ENCODE measurements around the gene GPRC5B. TPM values are rescaled to one million over a fixed set of nuclear protein-coding genes. Genes with fewer than 3 reads are reported as not detected.
A peak's percentile ranks its signal among the peaks of the same experiment; 100 is the strongest.

The GPRC5B gene, protein sequence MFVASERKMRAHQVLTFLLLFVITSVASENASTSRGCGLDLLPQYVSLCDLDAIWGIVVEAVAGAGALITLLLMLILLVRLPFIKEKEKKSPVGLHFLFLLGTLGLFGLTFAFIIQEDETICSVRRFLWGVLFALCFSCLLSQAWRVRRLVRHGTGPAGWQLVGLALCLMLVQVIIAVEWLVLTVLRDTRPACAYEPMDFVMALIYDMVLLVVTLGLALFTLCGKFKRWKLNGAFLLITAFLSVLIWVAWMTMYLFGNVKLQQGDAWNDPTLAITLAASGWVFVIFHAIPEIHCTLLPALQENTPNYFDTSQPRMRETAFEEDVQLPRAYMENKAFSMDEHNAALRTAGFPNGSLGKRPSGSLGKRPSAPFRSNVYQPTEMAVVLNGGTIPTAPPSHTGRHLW
- total RNA-seq, result under 1 TPM; 0.22 to 0.55 TPM

GRCh38 chr16:19884611-19885450 lies at the start of gene GPRC5B:
Gene GPRC5B, minus strand, starts transcription at chr16:19884848. Its CDS starts 12,003 bp downstream, at chr16:19872845.
- Mint-ChIP-seq H3K9me3 (no peaks in the 10 kb centered on the region), H3K4me3 (peak within 1 kb of the TSS; percentile 72), H3K36me3 (ENCODE audit: low read depth) (no peaks in the 10 kb centered on the region), H3K27ac (no peak within 1 kb of the TSS), H3K27me3 (ENCODE audit: low read depth) (peaks cover 21% of the 10 kb centered on the region), H3K4me1 (ENCODE audit: low read depth) (peaks cover 24% of the 10 kb centered on the region)
- intact Hi-C loops (cut with micrococcal nuclease), result loop anchor here (5.0 kb wide), 2 partner anchors 498 to 798 kb away; no protein-coding TSS in a partner anchor
- CTCF ChIA-PET, result interaction anchor here (3.7 to 4.3 kb wide), 2 partner anchors 285 to 327 kb away, joined by 28 to 54 read pairs; partner anchors contain the start of gene VPS35L
- DNase-seq, result peak; percentile 38

- H3K27me3 Mint-ChIP-seq (ENCODE audit: low read depth), result peaks cover 2% of the 10 kb centered on the region
- DNase-seq, result no peak
- H3K9me3 Mint-ChIP-seq, result no peaks in the 10 kb centered on the region
- no peak overlapping the region for H3K27ac Mint-ChIP-seq
- H3K4me3 Mint-ChIP-seq, result no peak overlapping the region
- CTCF ChIA-PET, result interaction anchor here (0.6 kb wide), 1 partner anchor 26 kb away, joined by 4 read pairs; no protein-coding TSS in a partner anchor
- H3K36me3 Mint-ChIP-seq (ENCODE audit: low read depth), result no peaks in the 10 kb centered on the region
- intact Hi-C loops (cut with micrococcal nuclease), result no loop called here
- no peaks in the 10 kb centered on the region for H3K4me1 Mint-ChIP-seq (ENCODE audit: low read depth)
These were observed 49.1 kb upstream of the GPRC5B start for GRCh38 chr16:19933740-19934139.

DNA sequence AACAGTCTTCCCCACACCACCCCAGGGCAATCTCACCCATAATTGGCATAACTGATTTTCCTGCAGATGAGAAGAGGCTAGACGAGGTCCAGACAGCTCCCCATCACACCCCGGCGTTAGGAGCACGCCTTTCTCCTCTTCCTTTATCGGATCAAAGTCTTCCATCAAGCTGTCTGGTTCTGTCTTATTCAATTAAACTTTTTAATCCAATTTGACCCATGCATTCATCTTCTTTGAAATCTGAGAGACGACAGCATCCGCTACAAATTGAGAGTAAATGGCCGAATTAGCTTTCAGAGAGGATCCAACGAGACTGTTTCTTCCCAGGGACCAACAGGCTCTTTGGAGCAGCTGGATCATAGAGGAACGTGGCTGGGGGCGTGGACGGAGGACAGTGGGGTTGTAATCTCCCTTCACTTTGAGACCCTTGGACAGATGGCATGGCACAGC lies 44.4 kb upstream of the GPRC5B start:
- Mint-ChIP-seq H3K4me3 (no peak overlapping the region), H3K27ac (no peak overlapping the region), H3K36me3 (ENCODE audit: low read depth) (no peaks in the 10 kb centered on the region), H3K9me3 (no peaks in the 10 kb centered on the region), H3K4me1 (ENCODE audit: low read depth) (no peaks in the 10 kb centered on the region), H3K27me3 (ENCODE audit: low read depth) (peaks cover 11% of the 10 kb centered on the region)
- no peak for DNase-seq
- CTCF ChIA-PET, result no interaction called here
- intact Hi-C loops (cut with micrococcal nuclease), result no loop called here

DNA sequence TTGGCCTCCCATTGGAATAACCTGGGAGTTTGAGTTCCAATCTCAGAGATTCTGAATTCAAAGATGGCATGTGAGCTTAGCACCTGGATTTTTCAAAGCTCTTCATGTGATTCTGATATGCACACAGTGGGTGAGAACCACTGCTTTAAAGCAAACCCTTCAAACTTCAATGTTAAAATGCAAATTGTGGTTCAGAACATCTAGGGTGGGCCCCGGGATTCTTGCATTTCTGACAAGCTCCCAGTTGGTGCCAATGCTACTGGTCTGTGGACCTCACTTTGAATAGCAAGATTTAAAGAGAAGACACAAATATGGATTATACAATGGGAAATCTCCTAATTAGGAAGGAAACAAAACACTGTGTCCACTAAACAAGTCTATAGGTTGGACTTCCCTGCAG lies 43.8 kb upstream of the GPRC5B start:
- Mint-ChIP-seq H3K36me3 (ENCODE audit: low read depth) (no peaks in the 10 kb centered on the region), H3K4me1 (ENCODE audit: low read depth) (no peaks in the 10 kb centered on the region), H3K4me3 (no peak overlapping the region), H3K27ac (no peak overlapping the region), H3K27me3 (ENCODE audit: low read depth) (peaks cover 11% of the 10 kb centered on the region), H3K9me3 (no peaks in the 10 kb centered on the region)
- DNase-seq, result no peak
- intact Hi-C loops (cut with micrococcal nuclease), result no loop called here
- CTCF ChIA-PET, result interaction anchor here (0.9 kb wide), 1 partner anchor 52 kb away, joined by 3 read pairs; no protein-coding TSS in a partner anchor

GRCh38 chr16:19926449-19927390 lies 42.1 kb upstream of the GPRC5B start:
- H3K4me3 Mint-ChIP-seq, result no peak overlapping the region
- H3K9me3 Mint-ChIP-seq, result no peaks in the 10 kb centered on the region
- H3K36me3 Mint-ChIP-seq (ENCODE audit: low read depth), result no peaks in the 10 kb centered on the region
- peaks cover 11% of the 10 kb centered on the region for H3K27me3 Mint-ChIP-seq (ENCODE audit: low read depth)
- no peak overlapping the region for H3K27ac Mint-ChIP-seq
- intact Hi-C loops (cut with micrococcal nuclease), result no loop called here
- no peaks in the 10 kb centered on the region for H3K4me1 Mint-ChIP-seq (ENCODE audit: low read depth)
- CTCF ChIA-PET, result no interaction called here
- DNase-seq, result no peak

DNA sequence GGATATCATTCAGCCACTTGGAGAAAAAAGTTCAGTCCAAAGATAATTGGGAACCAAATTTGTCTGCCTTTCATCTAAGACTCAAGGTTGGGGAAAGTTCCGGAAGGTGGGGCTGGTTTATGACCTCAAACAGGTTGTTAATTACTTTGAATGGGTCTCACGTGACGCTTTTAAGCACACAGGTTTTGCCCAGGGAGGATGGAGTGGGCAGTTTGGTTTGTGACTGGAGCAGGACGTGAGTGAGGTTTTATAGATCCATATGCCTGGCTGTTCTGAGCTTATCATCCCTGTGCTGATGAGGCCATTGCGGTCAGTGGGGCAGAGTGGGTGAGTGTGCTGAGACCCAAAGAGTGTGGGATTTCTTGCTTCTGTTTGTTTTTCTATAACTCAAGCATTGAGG lies 38.7 kb upstream of the GPRC5B start:
- Mint-ChIP-seq H3K27ac (no peak overlapping the region), H3K36me3 (ENCODE audit: low read depth) (no peaks in the 10 kb centered on the region), H3K4me3 (no peak overlapping the region), H3K27me3 (ENCODE audit: low read depth) (peaks cover 15% of the 10 kb centered on the region), H3K9me3 (no peaks in the 10 kb centered on the region), H3K4me1 (ENCODE audit: low read depth) (no peaks in the 10 kb centered on the region)
- DNase-seq, result no peak
- intact Hi-C loops (cut with micrococcal nuclease), result no loop called here
- CTCF ChIA-PET, result interaction anchor here (2.1 kb wide), 1 partner anchor 16 kb away, joined by 9 read pairs; no protein-coding TSS in a partner anchor

GRCh38 chr16:19919142-19919541 lies 34.5 kb upstream of the GPRC5B start:
- no peak for DNase-seq
- no peaks in the 10 kb centered on the region for H3K4me1 Mint-ChIP-seq (ENCODE audit: low read depth)
- intact Hi-C loops (cut with micrococcal nuclease), result no loop called here
- no peaks in the 10 kb centered on the region for H3K36me3 Mint-ChIP-seq (ENCODE audit: low read depth)
- CTCF ChIA-PET, result interaction anchor here (0.9 kb wide), 1 partner anchor 12 kb away, joined by 3 read pairs; no protein-coding TSS in a partner anchor
- H3K9me3 Mint-ChIP-seq, result no peaks in the 10 kb centered on the region
- H3K27ac Mint-ChIP-seq, result no peak overlapping the region
- no peak overlapping the region for H3K4me3 Mint-ChIP-seq
- H3K27me3 Mint-ChIP-seq (ENCODE audit: low read depth), result peaks cover 9% of the 10 kb centered on the region

GRCh38 chr16:19916064-19916463 lies 31.4 kb upstream of the GPRC5B start:
- H3K4me3 Mint-ChIP-seq, result no peak overlapping the region
- H3K9me3 Mint-ChIP-seq, result no peaks in the 10 kb centered on the region
- H3K27ac Mint-ChIP-seq, result no peak overlapping the region
- CTCF ChIA-PET, result no interaction called here
- peaks cover 4% of the 10 kb centered on the region for H3K27me3 Mint-ChIP-seq (ENCODE audit: low read depth)
- no peaks in the 10 kb centered on the region for H3K36me3 Mint-ChIP-seq (ENCODE audit: low read depth)
- intact Hi-C loops (cut with micrococcal nuclease), result no loop called here
- H3K4me1 Mint-ChIP-seq (ENCODE audit: low read depth), result no peaks in the 10 kb centered on the region
- no peak for DNase-seq

DNA sequence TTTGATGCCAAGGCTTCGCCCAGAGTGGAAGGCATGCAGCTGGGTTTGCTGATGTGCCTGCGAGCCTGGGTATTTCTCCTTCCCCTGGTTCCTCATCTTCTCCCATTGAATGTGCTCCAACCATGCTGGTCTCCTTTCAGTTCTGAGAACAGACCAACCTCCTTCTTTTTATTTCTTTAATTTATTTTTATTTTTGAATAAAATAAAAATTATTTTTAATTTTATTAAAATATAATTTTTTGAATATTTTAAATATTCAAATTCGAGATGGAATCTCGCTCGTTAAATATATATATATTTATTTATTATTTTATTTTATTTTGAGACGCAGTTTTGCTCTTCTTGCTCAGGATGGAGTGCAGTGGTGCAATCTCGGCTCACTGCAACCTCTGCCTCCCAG lies 30.2 kb upstream of the GPRC5B start:
- no peaks in the 10 kb centered on the region for H3K36me3 Mint-ChIP-seq (ENCODE audit: low read depth)
- H3K27ac Mint-ChIP-seq, result no peak overlapping the region
- H3K9me3 Mint-ChIP-seq, result no peaks in the 10 kb centered on the region
- no peaks in the 10 kb centered on the region for H3K4me1 Mint-ChIP-seq (ENCODE audit: low read depth)
- intact Hi-C loops (cut with micrococcal nuclease), result no loop called here
- CTCF ChIA-PET, result no interaction called here
- H3K27me3 Mint-ChIP-seq (ENCODE audit: low read depth), result peaks cover 3% of the 10 kb centered on the region
- no peak overlapping the region for H3K4me3 Mint-ChIP-seq
- no peak for DNase-seq

- no peak for DNase-seq
- Mint-ChIP-seq H3K4me1 (ENCODE audit: low read depth) (no peaks in the 10 kb centered on the region), H3K4me3 (no peak overlapping the region), H3K27me3 (ENCODE audit: low read depth) (peaks cover 3% of the 10 kb centered on the region), H3K9me3 (no peaks in the 10 kb centered on the region), H3K36me3 (ENCODE audit: low read depth) (no peaks in the 10 kb centered on the region), H3K27ac (no peak overlapping the region)
- intact Hi-C loops (cut with micrococcal nuclease), result no loop called here
- CTCF ChIA-PET, result interaction anchor here (1.4 kb wide), 1 partner anchor 472 kb away, joined by 8 read pairs; no protein-coding TSS in a partner anchor
These were observed 28.6 kb upstream of the GPRC5B start for GRCh38 chr16:19913340-19913645.

DNA sequence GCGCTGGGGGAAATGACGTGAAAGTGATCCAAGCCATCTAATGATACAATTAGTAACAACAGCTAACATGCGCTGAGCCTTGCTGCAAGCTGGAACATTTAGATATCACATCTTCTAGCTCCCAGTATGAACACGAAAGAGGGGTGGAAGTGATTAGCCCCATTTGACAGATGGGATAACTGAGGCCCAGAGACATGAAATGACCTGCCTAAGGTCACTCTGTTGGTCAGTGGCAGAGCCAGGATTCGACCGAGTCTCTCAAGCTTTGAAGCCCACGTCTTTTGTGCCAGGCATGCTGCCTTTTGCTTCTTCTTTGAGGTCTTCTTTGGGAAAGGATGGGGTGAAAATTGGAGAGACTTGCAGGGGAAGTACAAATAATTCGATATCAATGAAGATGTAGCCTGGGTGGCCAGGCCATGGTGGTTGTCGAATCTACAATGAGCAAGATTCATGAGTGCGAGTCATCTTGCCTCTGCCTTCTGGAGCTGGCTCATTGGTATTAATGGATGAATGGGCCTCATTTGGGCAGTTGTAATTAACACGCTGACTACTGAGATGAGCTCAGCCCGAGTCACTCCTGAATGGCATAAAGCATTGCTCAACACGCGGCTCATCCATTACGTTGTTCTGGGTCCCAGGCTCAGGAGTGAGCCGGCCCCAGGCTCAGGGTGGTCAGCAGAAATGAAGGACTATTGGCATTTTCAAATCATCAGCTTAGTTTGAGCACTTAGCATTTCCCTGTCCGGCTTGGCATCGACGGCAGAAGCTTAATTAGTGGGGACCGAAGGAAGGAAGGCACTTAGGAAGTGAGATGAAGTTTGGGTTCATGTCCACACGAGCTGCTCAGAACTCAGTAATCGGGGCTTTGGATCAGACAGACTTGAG lies 28.0 kb upstream of the GPRC5B start:
- Mint-ChIP-seq H3K4me1 (ENCODE audit: low read depth) (peaks cover 3% of the 10 kb centered on the region), H3K36me3 (ENCODE audit: low read depth) (no peaks in the 10 kb centered on the region), H3K27me3 (ENCODE audit: low read depth) (peaks cover 8% of the 10 kb centered on the region), H3K27ac (no peak overlapping the region), H3K4me3 (no peak overlapping the region), H3K9me3 (no peaks in the 10 kb centered on the region)
- intact Hi-C loops (cut with micrococcal nuclease), result no loop called here
- DNase-seq, result no peak
- CTCF ChIA-PET, result interaction anchor here (1.4 to 2.8 kb wide), 2 partner anchors 387 to 472 kb away, joined by 8 to 11 read pairs; no protein-coding TSS in a partner anchor
